Stimulated activated CD4-positive, alpha-beta T cell treated with anti-CD3 and anti-CD28 coated beads, Interleukin-15, amount 100 ng/mL, for 1 hour (primary cell): ENCODE data around the gene NEK11.

Experiments used
- DNase-seq, 2 donors: peaks; one replicate each; pipeline ENCODE4 v3.0.0-alpha.2; 2020; ENCODE audit warnings: low read depth in 1 of 2, low spot score in 1 of 2

NEK11 gene

DNA sequence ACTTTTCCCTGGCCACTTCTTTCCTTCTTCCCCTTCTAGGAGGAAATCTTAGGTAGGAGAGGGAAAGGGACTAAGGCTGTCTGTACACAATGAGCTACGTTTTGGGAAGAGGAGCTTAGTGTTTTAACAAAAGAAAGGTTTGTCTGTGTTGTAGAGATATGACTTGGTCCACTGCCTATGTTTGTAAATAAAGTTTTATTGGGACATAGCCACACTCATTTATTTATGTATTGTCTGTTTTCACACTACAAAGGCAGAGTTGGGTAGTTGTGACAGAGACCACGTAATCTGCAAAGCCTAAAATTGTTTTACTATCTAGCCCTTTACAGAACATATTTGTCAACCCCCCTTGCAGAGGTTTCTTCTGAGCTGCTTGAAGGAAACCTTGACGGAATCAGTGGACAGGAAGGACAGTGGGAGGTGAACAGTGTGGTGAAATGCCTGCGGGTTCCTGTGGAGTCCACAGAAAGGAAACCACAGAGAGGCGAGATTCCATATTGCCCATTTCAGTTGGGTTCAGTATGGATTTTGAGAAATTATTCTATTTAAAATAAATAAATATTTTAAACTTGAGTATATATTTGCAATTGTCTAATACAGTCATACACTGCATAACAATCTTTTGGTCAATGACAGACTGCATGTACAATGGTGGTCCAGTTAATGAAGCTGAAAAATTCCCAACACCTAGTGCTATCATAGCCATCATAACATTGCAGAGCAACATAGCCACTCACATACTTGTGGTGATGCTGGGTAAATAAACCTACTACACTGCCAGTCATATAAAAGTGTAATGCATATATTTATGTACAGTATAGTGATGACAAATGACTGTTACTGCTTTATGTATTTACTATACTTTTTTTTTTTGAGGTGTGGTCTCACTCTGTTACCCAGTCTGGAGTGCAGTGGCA is 197.0 kb downstream of the NEK11 start:
- no peak for DNase-seq

DNA sequence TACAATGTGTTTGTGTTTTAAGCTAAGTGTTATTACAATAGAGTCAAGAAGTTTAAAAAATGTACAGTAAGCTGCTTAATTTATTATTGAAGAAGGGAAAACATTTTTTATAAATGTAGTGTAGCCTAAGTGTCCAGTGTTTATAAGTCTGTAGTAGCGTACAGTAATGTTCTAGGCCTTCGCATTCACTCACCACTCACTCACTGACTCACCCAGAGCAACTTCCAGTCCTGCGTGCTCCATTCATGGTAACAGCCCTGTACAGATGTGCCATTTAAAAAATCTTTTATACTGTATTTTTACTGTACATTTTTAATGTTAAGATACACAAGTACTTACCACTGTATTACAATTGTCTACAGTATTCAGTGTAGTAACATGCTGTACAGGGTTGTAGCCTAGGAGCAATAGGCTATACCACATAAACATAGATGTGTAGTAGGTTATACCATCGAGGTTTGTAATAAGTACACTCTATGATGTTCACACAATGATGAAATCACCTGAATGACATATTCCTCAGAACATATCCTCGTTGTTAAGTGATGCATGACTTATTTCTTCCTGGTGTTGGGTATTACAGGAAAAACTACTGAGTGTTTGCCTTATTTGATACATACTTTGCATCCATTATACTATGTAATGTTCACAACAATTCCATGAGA is 198.3 kb downstream of the NEK11 start:
- DNase-seq, result no peak

DNA sequence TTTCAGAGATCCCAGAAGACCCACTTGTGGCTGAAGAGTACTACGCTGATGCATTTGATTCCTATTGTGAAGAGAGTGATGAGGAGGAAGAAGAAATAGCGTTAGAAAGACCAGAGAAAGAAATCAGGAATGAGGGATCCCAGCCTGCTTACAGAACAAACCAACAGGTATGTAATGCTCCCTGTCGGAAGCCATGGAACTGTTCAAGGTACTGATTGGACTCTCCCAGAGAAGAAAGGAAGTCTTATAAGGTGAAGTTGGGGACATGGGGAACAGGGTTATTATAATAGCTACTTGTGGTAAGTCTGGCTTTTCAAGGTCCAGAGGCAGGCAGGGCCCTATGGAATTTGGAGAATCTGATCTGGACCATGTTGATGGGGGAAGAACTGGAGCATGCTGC is 201.8 kb downstream of the NEK11 start:
- DNase-seq, result no peak

DNA sequence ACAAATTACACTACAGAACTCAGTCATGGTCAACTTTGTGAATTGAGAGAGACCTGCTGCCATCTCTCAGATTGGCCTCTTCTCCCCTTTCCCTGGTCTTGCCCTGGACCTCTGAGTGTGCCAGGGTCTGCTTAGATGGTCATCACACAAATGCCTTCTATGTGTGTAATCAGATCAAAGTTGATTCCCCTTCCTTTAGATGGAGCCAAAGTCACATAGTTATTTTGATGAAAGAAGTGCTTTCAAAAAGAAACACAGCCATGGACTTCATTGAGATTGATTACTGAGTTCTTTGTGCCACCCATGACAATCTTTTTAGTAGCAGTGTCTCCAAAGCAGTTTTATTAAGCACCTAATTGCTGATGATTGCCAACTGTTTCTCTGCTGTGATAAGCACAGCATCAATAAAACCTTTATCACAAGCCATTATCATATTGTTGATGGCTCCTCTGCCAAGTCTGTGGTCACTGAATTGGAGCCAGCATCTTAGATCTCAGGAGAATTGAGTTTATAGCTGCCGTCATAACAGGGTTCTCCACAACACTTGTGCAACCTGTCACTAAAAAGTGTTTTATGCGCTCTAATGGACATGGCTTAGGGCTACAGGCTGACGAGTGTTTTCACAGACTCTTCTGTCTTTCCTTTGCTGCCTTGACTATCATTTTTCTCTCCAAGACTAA is 205.2 kb downstream of the NEK11 start:
- DNase-seq, result no peak

GRCh38 chr3:131232711-131233267 is 206.1 kb downstream of the NEK11 start:
- DNase-seq, result no peak

- DNase-seq, result no peak
Observed at GRCh38 chr3:131233900-131234668, 207.4 kb downstream of the NEK11 start.

- DNase-seq, result no peak
Observed at GRCh38 chr3:131236421-131236820, 209.7 kb downstream of the NEK11 start.

DNA sequence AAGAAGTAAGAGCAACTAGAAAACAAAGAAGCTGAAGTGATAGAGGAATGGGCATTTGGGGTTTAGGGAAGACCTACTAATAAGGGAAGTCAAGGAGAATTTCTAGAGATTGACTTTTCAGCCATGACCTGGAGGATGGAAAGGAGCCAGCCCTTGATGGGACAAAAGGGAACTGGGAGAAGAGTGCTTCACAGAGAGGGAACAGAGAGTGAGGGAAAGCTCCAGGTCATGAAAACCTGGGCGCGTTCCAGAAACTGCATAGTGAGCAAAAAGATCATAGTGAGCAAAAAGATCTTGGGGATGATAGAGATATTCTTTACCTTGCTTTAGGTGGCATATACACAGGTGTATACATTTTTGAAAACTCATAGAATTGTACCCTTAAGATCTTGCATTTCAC is 211.8 kb downstream of the NEK11 start:
- no peak for DNase-seq

GRCh38 chr3:131239267-131239666 is 212.6 kb downstream of the NEK11 start:
- no peak for DNase-seq

GRCh38 chr3:131242201-131242600 is 215.5 kb downstream of the NEK11 start:
- DNase-seq, result no peak

DNA sequence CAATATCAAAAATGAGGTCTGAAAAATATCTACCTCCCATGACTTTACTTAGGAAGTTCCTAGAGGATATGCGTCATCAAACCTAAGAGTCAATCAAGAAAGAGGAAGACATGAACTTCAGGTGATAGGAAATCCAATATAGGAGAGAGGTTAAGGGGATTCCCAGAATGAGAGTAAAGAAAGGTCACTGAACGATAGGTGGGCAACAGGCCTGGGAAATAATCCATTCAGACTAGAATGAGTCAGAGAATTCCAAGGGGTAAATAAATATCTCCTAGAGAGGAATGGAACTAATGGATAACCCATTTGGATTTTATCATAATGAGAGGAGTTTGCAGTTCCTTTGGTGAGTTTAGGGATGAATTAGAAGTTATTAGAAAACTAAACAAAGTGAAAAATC is 223.8 kb downstream of the NEK11 start:
- no peak for DNase-seq

GRCh38 chr3:131260525-131260924 is 233.8 kb downstream of the NEK11 start:
- no peak for DNase-seq

- no peak for DNase-seq
Observed at GRCh38 chr3:131261104-131261503, 234.4 kb downstream of the NEK11 start.

DNA sequence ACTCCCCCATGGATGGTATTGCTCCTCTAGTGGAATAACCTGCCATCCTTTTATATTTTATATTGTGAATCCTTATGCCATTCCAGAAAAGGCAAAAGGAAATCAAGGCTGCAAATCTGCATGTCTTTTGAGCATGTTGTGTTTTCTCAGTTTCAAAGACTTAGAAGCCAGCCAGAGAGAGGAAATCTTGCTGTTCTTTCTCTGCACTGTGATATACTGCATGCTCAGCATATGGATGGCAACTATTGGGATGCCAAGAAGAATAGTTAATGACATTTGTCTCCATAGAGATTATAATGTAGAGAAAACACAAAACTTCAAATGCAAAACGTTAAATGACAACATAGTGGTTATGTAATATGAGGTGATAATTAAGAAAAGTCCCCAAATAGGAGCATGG is 248.9 kb downstream of the NEK11 start:
- no peak for DNase-seq

GRCh38 chr3:131277836-131278497 is 251.3 kb downstream of the NEK11 start:
- DNase-seq, result no peak

DNA sequence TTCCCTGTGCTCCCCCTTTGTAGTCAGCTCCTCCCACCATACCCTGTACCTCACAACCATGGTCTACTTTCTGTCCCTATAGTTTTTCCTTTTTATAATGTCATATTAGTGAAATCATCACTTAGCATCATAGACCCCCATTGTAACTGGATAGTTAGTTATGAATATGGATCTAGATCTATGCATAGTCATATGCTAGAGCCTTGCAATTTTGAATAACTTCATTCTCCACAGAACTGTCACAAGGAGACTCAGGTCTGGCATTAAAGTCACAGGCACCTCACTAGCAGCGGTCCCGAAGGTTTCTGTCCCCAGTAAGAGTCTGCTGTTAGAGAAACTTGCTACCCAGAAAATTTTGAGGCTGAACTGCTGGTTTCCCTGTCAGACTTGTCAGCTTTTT is 252.9 kb downstream of the NEK11 start:
- DNase-seq, result no peak

- no peak for DNase-seq
Observed at GRCh38 chr3:131282379-131282778, 255.7 kb downstream of the NEK11 start.

- DNase-seq, result no peak
Observed at GRCh38 chr3:131282967-131283366, 256.3 kb downstream of the NEK11 start.

DNA sequence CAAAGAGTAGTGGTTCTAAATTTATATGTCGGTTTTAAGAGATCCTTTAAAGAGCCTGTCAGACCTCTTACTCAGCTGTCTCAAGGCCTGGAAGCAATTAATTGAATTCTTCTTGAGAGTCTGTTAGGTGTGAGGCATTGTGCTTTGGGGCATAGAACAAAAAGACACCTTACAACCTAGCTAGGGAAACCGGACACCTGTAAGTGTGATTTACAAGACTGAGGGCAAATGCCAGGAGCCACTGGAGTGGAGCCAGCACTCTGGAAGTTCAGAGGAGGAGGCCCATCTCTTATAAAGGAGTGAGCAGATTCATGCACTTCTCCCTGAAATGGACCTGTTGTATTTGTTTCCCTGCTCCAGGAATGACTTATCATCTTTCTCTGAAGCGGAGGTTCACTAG is 257.2 kb downstream of the NEK11 start:
- no peak for DNase-seq

DNA sequence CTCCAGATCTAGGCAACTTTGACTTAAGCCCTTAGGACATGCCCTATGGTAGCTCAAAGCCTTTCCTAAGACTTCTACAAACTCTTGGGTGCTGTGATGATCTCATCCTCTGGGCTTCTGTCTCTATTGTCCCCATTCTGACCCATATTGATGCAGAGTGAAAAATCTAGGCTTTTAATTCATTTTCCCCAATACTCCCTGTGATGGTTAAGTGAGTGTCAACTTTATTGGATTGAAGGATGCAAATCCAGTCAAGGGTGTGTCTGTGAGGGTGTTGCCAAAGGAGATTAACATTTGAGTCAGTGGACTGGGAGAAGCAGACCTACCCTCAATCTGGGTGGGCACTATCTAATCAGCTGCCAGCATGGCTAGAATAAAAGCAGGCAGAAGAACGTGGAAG is 257.6 kb downstream of the NEK11 start:
- no peak for DNase-seq
